ENCODE results near the gene HOXC13. TPM values are rescaled to one million over a fixed set of nuclear protein-coding genes. Genes with fewer than 3 reads are reported as not detected.

HOXC13 gene
- total RNA-seq, 1 experiment from 2014 or later: 93.5 TPM

DNA sequence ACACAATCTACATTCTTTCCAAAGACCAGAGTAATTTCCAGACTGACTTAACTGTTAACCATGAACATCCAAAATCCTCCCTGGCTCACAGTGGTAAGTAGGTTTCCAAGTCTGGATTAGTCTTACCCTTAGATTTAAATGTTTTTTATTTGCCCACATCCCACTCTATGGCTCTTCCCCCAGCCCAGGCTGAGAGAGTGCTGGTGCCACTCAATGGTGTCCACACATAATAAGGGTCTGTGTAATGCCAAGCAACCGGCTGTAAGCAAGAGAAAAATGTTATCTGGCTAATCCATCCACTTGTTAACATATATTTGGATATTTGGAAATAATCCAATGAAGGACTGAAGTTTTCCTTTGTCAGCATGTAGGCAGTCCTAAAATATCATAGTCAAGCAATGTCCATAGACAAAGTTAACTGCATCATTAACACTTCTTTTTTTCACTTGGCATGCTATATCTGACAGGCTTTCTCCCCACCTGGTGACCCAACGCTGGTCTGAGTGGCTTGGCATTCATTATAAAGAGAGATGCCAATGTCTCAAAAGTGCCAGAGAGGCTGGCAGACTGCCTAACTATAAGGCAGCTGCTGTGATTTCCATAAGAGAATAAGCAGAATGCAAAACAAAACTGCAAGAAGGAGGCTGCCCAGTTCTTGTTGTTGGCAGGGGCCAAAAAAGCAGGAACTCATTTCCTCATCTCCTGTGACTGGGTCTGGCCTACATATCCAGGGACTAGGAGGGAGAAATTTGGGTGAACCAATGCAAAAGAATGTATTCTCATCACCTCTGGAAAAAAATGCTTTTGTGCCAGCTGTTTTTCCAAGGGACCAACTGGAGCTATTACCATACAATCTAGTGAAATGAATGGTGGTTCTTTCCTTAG is 13.9 kb upstream of the HOXC13 start:
- peak overlapping the region; percentile 39; the same call in 1 of the 2 replicates for H3K27ac ChIP-seq (ENCODE audit: low read length)
- BruUV-seq (replicated peaks): no TSS peak
- ChIA-PET CTCF (interaction anchor here (0.6 kb wide), 2 partner anchors 17 to 94 kb away, joined by 3 to 5 read pairs; no protein-coding TSS in a partner anchor), POLR2A (no interaction called here)
- no peaks in the 10 kb centered on the region for H3K36me3 ChIP-seq (ENCODE audit: control insufficient read depth, insufficient read depth, low read length)
- in situ Hi-C loops (cut with HindIII; ENCODE audit: low pct_unique_long_range_greater_than_20kb, low sequenced_read_pairs): no loop called here
- no peaks in the 10 kb centered on the region for H3K27me3 ChIP-seq (ENCODE audit: control insufficient read depth, insufficient read depth, low read length)
- no peak for ATAC-seq
- H3K9me3 ChIP-seq (ENCODE audit: control insufficient read depth, insufficient read depth, low read depth, low read length): no peaks in the 10 kb centered on the region
- no peaks in the 10 kb centered on the region for H3K4me1 ChIP-seq (ENCODE audit: control insufficient read depth, insufficient read depth, low read length)
- TF ChIP-seq SIN3A (IDR thresholded peaks at IDR 0.05; ENCODE audit: borderline replicate concordance, insufficient read depth, low read depth, low read length) (no peak), POLR2AphosphoS5 (IDR thresholded peaks at IDR 0.05; ENCODE audit: low read depth, low read length) (no peak), TCF7L2 (IDR thresholded peaks at IDR 0.05; ENCODE audit: low read depth, low read length) (no peak)
- TF ChIP-seq, protein P1, sequence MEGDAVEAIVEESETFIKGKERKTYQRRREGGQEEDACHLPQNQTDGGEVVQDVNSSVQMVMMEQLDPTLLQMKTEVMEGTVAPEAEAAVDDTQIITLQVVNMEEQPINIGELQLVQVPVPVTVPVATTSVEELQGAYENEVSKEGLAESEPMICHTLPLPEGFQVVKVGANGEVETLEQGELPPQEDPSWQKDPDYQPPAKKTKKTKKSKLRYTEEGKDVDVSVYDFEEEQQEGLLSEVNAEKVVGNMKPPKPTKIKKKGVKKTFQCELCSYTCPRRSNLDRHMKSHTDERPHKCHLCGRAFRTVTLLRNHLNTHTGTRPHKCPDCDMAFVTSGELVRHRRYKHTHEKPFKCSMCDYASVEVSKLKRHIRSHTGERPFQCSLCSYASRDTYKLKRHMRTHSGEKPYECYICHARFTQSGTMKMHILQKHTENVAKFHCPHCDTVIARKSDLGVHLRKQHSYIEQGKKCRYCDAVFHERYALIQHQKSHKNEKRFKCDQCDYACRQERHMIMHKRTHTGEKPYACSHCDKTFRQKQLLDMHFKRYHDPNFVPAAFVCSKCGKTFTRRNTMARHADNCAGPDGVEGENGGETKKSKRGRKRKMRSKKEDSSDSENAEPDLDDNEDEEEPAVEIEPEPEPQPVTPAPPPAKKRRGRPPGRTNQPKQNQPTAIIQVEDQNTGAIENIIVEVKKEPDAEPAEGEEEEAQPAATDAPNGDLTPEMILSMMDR (IDR thresholded peaks at IDR 0.05): no peak
- TF ChIP-seq, protein P2, sequence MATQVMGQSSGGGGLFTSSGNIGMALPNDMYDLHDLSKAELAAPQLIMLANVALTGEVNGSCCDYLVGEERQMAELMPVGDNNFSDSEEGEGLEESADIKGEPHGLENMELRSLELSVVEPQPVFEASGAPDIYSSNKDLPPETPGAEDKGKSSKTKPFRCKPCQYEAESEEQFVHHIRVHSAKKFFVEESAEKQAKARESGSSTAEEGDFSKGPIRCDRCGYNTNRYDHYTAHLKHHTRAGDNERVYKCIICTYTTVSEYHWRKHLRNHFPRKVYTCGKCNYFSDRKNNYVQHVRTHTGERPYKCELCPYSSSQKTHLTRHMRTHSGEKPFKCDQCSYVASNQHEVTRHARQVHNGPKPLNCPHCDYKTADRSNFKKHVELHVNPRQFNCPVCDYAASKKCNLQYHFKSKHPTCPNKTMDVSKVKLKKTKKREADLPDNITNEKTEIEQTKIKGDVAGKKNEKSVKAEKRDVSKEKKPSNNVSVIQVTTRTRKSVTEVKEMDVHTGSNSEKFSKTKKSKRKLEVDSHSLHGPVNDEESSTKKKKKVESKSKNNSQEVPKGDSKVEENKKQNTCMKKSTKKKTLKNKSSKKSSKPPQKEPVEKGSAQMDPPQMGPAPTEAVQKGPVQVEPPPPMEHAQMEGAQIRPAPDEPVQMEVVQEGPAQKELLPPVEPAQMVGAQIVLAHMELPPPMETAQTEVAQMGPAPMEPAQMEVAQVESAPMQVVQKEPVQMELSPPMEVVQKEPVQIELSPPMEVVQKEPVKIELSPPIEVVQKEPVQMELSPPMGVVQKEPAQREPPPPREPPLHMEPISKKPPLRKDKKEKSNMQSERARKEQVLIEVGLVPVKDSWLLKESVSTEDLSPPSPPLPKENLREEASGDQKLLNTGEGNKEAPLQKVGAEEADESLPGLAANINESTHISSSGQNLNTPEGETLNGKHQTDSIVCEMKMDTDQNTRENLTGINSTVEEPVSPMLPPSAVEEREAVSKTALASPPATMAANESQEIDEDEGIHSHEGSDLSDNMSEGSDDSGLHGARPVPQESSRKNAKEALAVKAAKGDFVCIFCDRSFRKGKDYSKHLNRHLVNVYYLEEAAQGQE (IDR thresholded peaks at IDR 0.05; ENCODE audit: insufficient read depth in 1 of 2, low read depth in 2 of 2, low read length in 1 of 2): no peak
- DNase-seq (ENCODE audit: low read depth, low spot score): no peak
- intact Hi-C loops (cut with micrococcal nuclease; ENCODE audit: unreplicated experiment): no loop called here
- no peak overlapping the region for H3K4me3 ChIP-seq (ENCODE audit: low read depth in 2 of 2, low read length in 2 of 2)

DNA sequence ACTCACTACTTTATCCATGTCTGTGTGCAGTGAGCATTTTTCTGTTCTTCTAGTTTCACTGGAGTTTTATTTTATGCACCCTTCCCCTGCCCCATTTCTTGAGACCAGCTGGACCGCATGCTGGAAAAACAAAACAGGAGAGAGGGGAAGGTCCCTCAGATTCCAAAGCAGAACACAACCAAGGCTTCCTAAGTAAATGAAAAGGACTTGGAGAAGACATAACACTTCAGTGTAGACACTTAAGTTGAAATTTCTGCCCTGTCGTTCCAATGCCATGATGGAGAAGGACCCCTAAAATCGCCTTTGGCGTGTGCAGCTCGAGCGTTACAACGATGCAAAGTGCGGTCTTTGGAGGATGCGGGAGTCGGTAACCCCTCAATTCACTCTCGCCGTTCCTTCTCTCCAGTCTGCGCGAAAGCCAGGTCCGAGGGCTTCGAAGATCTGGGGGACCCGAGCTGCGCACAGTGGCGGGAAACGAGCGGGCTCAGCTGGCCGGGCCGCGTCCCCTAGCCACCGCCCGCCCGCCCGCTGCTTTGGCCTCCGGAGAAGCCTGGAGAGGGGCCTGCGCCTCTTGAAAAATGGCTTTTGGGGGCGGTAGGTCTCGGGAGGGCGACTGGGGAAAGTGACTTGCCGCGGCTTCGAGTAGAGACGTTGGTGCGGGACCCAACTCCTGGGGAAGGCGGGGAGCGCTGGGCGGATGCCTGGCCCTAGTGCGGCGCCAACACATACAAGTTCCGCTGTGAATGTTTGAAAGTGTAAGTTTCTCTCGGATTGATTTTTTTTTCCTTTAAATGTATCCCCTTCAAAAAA is 11.2 kb upstream of the HOXC13 start:
- no peak overlapping the region for H3K4me3 ChIP-seq (ENCODE audit: low read depth in 2 of 2, low read length in 2 of 2)
- no peaks in the 10 kb centered on the region for H3K4me1 ChIP-seq (ENCODE audit: control insufficient read depth, insufficient read depth, low read length)
- no peaks in the 10 kb centered on the region for H3K36me3 ChIP-seq (ENCODE audit: control insufficient read depth, insufficient read depth, low read length)
- BruUV-seq (replicated peaks): no TSS peak
- TF ChIP-seq TCF7L2 (IDR thresholded peaks at IDR 0.05; ENCODE audit: low read depth, low read length): no peak
- TF ChIP-seq, protein P2 (IDR thresholded peaks at IDR 0.05; ENCODE audit: insufficient read depth in 1 of 2, low read depth in 2 of 2, low read length in 1 of 2): no peak
- no peak for TF ChIP-seq POLR2AphosphoS5 (IDR thresholded peaks at IDR 0.05; ENCODE audit: low read depth, low read length)
- TF ChIP-seq, protein P1 (IDR thresholded peaks at IDR 0.05): no peak
- no peak for TF ChIP-seq SIN3A (IDR thresholded peaks at IDR 0.05; ENCODE audit: borderline replicate concordance, insufficient read depth, low read depth, low read length)
- no peak for ATAC-seq
- H3K9me3 ChIP-seq (ENCODE audit: control insufficient read depth, insufficient read depth, low read depth, low read length): no peaks in the 10 kb centered on the region
- intact Hi-C loops (cut with micrococcal nuclease; ENCODE audit: unreplicated experiment) (no loop called here), in situ Hi-C loops (cut with HindIII; ENCODE audit: low pct_unique_long_range_greater_than_20kb, low sequenced_read_pairs) (no loop called here)
- ChIA-PET POLR2A (no interaction called here), CTCF (interaction anchor here (0.6 kb wide), 1 partner anchor 15 kb away, joined by 3 read pairs; no protein-coding TSS in a partner anchor)
- no peaks in the 10 kb centered on the region for H3K27me3 ChIP-seq (ENCODE audit: control insufficient read depth, insufficient read depth, low read length)
- no peak for DNase-seq (ENCODE audit: low read depth, low spot score)
- H3K27ac ChIP-seq (ENCODE audit: low read length): no peak overlapping the region

Data from Panc1 (cell line).